Uterus (tissue), 2 donors: ENCODE data around the gene INHA.

Source experiments
- CTCF ChIP-seq, 4 experiments: fragments of 200-600 bp in 2 of 4; fragments of 450-650 bp in 2 of 4; sonication (generic) in 2 of 4; IDR thresholded peaks; one replicate each; pipeline ENCODE4 v1.5.1; 2016 to 2019; ENCODE audit warnings: antibody characterized with exemption in 4 of 4, mild to moderate bottlenecking in 2 of 4, moderate library complexity in 1 of 4
- POLR2A ChIP-seq, 2 donors: fragments of 450-650 bp; IDR thresholded peaks; one replicate each; pipeline ENCODE4 v1.6.1; 2016; ENCODE audit warnings: antibody characterized with exemption in 2 of 2, mild to moderate bottlenecking in 1 of 2, moderate library complexity in 1 of 2

- TF ChIP-seq CTCF (IDR thresholded peaks at IDR 0.05): no peak
- no peak for TF ChIP-seq POLR2A (IDR thresholded peaks at IDR 0.05)
Measured at GRCh38 chr2:219548990-219549389, 23.1 kb upstream of the INHA start.
